RWPE2 (cell line): ENCODE data around the gene STK26.
"Not testable (repeated sequence)": the region's sequence is repeated elsewhere in the genome, so short reads cannot be mapped to it uniquely, and the experiment has no call there.

Source experiments
- ATAC-seq: fragments of 200-7000 bp; cut with Tn5 transposase; 3 replicates; pipeline ENCODE4 v1.9.1; 2021; ENCODE audit warnings: low read depth
- DNase-seq: peaks from one replicate; pipeline ENCODE4 v3.0.0-alpha.2; 2020; ENCODE audit warnings: low spot score
- H3K27ac ChIP-seq: fragments of 450-650 bp; 2 replicates; pipeline ENCODE4 v1.5.1; 2017; ENCODE audit warnings: mild to moderate bottlenecking; ENCODE audit not compliant: poor library complexity, severe bottlenecking
- H3K27me3 ChIP-seq: fragments of 250-450 bp; sonication (Bioruptor Pico); 2 replicates; pipeline ENCODE4 v1.5.1; 2021; ENCODE audit warnings: mild to moderate bottlenecking, moderate library complexity; ENCODE audit not compliant: insufficient read depth, poor library complexity, severe bottlenecking
- H3K36me3 ChIP-seq: fragments of 250-450 bp; sonication (Bioruptor Pico); 2 replicates; pipeline ENCODE4 v1.5.1; 2020; ENCODE audit warnings: low read depth, mild to moderate bottlenecking, moderate library complexity
- H3K4me1 ChIP-seq: fragments of 250-450 bp; sonication (Bioruptor Pico); 2 replicates; pipeline ENCODE4 v1.5.1; 2021; ENCODE audit warnings: mild to moderate bottlenecking, moderate library complexity; ENCODE audit not compliant: insufficient read depth, poor library complexity, severe bottlenecking
- H3K4me3 ChIP-seq: fragments of 250-450 bp; sonication (Bioruptor Pico); 2 replicates; pipeline ENCODE4 v1.5.1; 2021; ENCODE audit warnings: mild to moderate bottlenecking, moderate library complexity; ENCODE audit not compliant: severe bottlenecking
- H3K9me3 ChIP-seq: fragments of 250-450 bp; sonication (Bioruptor Pico); 2 replicates; pipeline ENCODE4 v1.5.1; 2021; ENCODE audit warnings: mild to moderate bottlenecking, moderate library complexity; ENCODE audit not compliant: severe bottlenecking
- TF ChIP-seq, protein P1 (sequence below): fragments of 450-650 bp; IDR thresholded peaks from one replicate; pipeline ENCODE4 v1.5.1; 2017; ENCODE audit warnings: mild to moderate bottlenecking, moderate library complexity; ENCODE audit not compliant: poor library complexity, severe bottlenecking

The STK26 gene

DNA sequence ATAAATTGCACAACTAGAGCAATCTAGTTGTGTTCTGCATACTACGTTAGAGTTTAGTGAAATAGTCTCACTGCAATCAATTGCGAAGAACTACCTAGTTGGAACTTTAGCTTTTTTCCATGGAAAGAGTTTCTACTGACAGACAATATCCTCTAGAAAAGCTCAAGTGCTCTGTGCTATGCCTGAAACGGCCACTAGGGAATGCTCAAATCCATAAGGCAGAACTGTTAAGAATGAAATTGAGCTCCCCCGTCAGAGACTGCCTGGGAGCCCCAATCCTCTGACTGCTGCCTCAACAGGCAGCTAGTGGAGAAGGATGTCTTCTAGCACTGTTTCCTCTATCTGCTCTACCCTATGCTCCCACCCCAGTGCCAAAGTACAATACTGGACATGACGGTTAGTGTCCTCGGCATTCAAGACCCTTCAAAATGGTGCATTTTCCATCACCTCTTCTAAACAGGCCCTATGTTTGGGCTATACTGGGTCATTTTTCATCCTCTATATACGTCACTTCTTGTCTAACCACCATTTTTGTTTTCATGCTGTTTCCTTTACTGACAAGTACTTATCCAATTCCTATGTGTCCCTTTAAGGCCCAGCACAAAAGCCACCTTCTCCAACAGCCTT is 69.5 kb downstream of the STK26 start:
- H3K27me3 ChIP-seq, result no peaks in the 10 kb centered on the region
- H3K9me3 ChIP-seq, result no peaks in the 10 kb centered on the region
- H3K27ac ChIP-seq, result no peak overlapping the region
- no peaks in the 10 kb centered on the region for H3K36me3 ChIP-seq
- H3K4me1 ChIP-seq, result no peaks in the 10 kb centered on the region
- no peak overlapping the region for H3K4me3 ChIP-seq
- DNase-seq (no peak), ATAC-seq (0 out of 3 replicates have a peak, but pooled peaks have one; percentile 38)
- TF ChIP-seq, protein P1, sequence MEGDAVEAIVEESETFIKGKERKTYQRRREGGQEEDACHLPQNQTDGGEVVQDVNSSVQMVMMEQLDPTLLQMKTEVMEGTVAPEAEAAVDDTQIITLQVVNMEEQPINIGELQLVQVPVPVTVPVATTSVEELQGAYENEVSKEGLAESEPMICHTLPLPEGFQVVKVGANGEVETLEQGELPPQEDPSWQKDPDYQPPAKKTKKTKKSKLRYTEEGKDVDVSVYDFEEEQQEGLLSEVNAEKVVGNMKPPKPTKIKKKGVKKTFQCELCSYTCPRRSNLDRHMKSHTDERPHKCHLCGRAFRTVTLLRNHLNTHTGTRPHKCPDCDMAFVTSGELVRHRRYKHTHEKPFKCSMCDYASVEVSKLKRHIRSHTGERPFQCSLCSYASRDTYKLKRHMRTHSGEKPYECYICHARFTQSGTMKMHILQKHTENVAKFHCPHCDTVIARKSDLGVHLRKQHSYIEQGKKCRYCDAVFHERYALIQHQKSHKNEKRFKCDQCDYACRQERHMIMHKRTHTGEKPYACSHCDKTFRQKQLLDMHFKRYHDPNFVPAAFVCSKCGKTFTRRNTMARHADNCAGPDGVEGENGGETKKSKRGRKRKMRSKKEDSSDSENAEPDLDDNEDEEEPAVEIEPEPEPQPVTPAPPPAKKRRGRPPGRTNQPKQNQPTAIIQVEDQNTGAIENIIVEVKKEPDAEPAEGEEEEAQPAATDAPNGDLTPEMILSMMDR, result peak; percentile 51

DNA sequence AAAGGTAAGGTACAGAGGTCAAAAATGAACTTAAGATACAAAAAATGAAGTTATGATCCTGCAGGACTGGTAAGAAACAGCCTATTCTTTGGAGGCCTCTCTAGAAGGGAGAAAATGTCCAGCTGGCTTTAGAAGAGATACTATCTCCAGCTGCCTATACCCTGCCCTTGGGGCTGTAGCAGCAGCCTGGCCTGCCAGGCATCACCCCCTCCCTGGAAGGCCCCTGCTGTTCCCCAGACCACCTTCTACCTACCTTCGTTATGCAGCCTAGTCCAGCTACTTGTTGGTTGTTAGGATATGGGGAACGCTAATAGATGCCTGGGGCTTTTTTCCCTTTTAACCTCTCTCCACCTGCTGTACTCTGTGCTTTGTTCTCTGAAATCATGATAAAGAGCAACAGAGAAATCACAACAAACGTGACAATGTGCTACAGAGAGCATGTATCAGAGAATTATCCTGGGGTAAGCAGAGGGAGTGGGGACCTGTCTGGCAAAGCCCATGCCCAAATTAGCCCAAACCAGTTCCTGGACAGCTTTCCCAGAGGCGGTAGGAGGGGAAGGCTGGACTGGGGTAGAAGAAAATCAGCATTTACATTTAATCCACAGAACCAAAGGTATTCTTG is 70.2 kb downstream of the STK26 start:
- Histone ChIP-seq H3K9me3 (no peaks in the 10 kb centered on the region), H3K4me1 (no peaks in the 10 kb centered on the region), H3K27me3 (no peaks in the 10 kb centered on the region), H3K27ac (no peak overlapping the region), H3K4me3 (no peak overlapping the region), H3K36me3 (no peaks in the 10 kb centered on the region)
- no peak for DNase-seq
- TF ChIP-seq, protein P1, result no peak
- ATAC-seq, result no peak

DNA sequence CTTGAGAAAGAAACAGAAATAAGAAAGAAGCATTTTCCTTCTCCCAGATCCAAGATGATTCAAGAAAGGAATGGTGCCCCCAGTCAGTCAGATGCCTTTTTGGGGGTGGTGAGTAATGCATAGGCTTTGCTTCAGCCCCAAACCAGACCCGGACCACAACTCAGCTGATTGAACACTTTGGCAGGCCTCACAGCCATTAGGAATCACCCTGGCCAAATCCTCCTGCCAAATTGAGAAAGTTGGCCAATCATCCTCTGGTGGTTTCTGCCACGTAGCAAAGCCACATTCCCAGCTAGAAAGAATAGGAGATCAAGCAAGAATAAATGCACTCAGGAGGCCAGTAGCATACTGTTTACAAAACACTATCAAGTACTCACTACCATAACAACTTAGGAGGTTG is 71.1 kb downstream of the STK26 start:
- no peak overlapping the region for H3K27ac ChIP-seq
- H3K9me3 ChIP-seq, result no peaks in the 10 kb centered on the region
- no peaks in the 10 kb centered on the region for H3K36me3 ChIP-seq
- TF ChIP-seq, protein P1, result no peak
- H3K4me1 ChIP-seq, result no peaks in the 10 kb centered on the region
- ATAC-seq (no peak), DNase-seq (no peak)
- H3K27me3 ChIP-seq, result no peaks in the 10 kb centered on the region
- H3K4me3 ChIP-seq, result no peak overlapping the region

DNA sequence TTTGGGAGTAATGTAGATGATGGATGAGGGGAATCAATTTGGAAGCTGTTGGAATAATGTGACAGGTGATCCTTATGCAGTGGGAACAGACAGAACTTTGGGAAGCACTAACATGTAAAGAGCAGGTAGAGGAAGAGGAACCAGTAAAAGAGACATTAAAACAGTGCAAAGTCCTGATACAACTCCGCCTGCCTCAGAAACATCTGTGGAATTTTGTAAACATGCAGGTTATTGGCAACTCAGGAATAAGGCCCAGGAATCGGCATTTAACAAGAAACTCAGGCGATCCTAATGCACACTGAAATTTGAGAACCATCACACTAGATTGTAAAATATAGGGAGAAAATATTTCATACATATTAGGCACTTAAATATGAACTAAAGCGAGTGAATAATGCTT is 75.6 kb downstream of the STK26 start:
- not testable (repeated sequence) for H3K4me1 ChIP-seq, DNase-seq, H3K27me3 ChIP-seq, H3K36me3 ChIP-seq, H3K4me3 ChIP-seq, H3K27ac ChIP-seq, H3K9me3 ChIP-seq, ATAC-seq

DNA sequence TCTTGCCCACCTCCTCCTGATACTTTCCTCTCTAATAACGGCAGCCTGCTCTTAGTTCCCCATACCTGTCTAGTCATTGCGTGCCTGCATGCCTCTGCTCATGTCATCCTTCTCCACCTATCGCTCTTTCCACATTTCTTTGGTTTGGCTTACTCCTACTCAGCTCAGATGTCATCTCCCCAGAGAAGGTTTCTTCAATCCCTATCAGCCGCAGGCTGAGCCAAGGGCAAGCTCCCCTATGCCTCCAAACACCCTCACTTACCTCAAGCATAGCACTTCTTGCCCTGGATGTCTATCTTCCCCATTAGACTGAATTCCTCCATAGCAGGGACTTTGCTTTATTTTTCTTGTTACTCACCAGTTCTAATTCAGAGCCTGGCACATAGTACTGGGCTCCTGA is 78.1 kb downstream of the STK26 start:
- Histone ChIP-seq H3K27ac (no peak overlapping the region), H3K4me3 (no peak overlapping the region), H3K4me1 (no peaks in the 10 kb centered on the region), H3K27me3 (no peaks in the 10 kb centered on the region), H3K9me3 (no peaks in the 10 kb centered on the region), H3K36me3 (no peaks in the 10 kb centered on the region)
- TF ChIP-seq, protein P1, result no peak
- DNase-seq, result no peak
- ATAC-seq, result no peak
